Subcutaneous abdominal adipose tissue (tissue), 5 donors: ENCODE results near the gene BFSP2.

Source experiments
- H3K27ac ChIP-seq: one replicate; pipeline ENCODE4 v1.7.0; 2013; ENCODE audit warnings: low read depth, mild to moderate bottlenecking, inconsistent platforms, low read length, moderate library complexity
- H3K27me3 ChIP-seq, 5 donors: one replicate each; pipeline ENCODE4 v1.7.0; 2013; ENCODE audit warnings: low read length in 5 of 5, inconsistent platforms in 1 of 5; ENCODE audit not compliant: control insufficient read depth in 5 of 5, insufficient read depth in 4 of 5
- H3K36me3 ChIP-seq, 5 donors: one replicate each; pipeline ENCODE4 v1.7.0; 2013; ENCODE audit warnings: low read length in 5 of 5; ENCODE audit not compliant: control insufficient read depth in 5 of 5, insufficient read depth in 5 of 5
- H3K4me1 ChIP-seq, 5 donors: one replicate each; pipeline ENCODE4 v1.7.0; 2013; ENCODE audit warnings: low read length in 5 of 5, mild to moderate bottlenecking in 3 of 5, moderate library complexity in 1 of 5; ENCODE audit not compliant: control insufficient read depth in 5 of 5, insufficient read depth in 5 of 5
- H3K4me3 ChIP-seq, 5 donors: one replicate each; pipeline ENCODE4 v1.7.0; 2013; ENCODE audit warnings: low read length in 5 of 5, low read depth in 1 of 5
- H3K9ac ChIP-seq, 5 donors: one replicate each; pipeline ENCODE4 v1.7.0; 2013; ENCODE audit warnings: low read length in 5 of 5, mild to moderate bottlenecking in 4 of 5, moderate library complexity in 3 of 5
- H3K9me3 ChIP-seq, 5 donors: one replicate each; pipeline ENCODE4 v1.7.0; 2013; ENCODE audit warnings: low read length in 5 of 5; ENCODE audit not compliant: control insufficient read depth in 5 of 5
- donor health status: healthy.
- donor health status: healthy.
- donor health status: healthy.
- donor health status: healthy.
- donor health status: healthy.

BFSP2 gene

GRCh38 chr3:133451309-133451708 lies 51.5 kb downstream of the BFSP2 start:
- Histone ChIP-seq H3K9ac (no peak overlapping the region), H3K27ac (no peak overlapping the region), H3K9me3 (no peaks in the 10 kb centered on the region), H3K4me1 (peaks cover 0 to 17% (median 8%) of the 10 kb centered on the region in 5 donors), H3K4me3 (no peak overlapping the region), H3K36me3 (no peaks in the 10 kb centered on the region), H3K27me3 (no peaks in the 10 kb centered on the region)

- Histone ChIP-seq H3K4me1 (peaks cover 0 to 17% (median 8%) of the 10 kb centered on the region in 5 donors), H3K36me3 (no peaks in the 10 kb centered on the region), H3K9me3 (no peaks in the 10 kb centered on the region), H3K9ac (no peak overlapping the region), H3K27ac (no peak overlapping the region), H3K4me3 (no peak overlapping the region), H3K27me3 (no peaks in the 10 kb centered on the region)
These were observed 52.9 kb downstream of the BFSP2 start for GRCh38 chr3:133452641-133453319.

- Histone ChIP-seq H3K4me1 (peaks cover 0 to 14% (median 8%) of the 10 kb centered on the region in 5 donors), H3K4me3 (no peak overlapping the region), H3K9ac (no peak overlapping the region), H3K36me3 (no peaks in the 10 kb centered on the region), H3K27me3 (no peaks in the 10 kb centered on the region), H3K27ac (no peak overlapping the region), H3K9me3 (no peaks in the 10 kb centered on the region)
These were observed 53.5 kb downstream of the BFSP2 start for GRCh38 chr3:133453383-133453782.

GRCh38 chr3:133455281-133455680 lies 55.4 kb downstream of the BFSP2 start:
- Histone ChIP-seq H3K9ac (no peak overlapping the region), H3K27me3 (no peaks in the 10 kb centered on the region), H3K36me3 (no peaks in the 10 kb centered on the region), H3K4me1 (peaks cover 0 to 20% (median 13%) of the 10 kb centered on the region in 5 donors), H3K27ac (no peak overlapping the region), H3K4me3 (no peak overlapping the region), H3K9me3 (no peaks in the 10 kb centered on the region)

GRCh38 chr3:133455960-133456359 lies 56.1 kb downstream of the BFSP2 start:
- Histone ChIP-seq H3K36me3 (no peaks in the 10 kb centered on the region), H3K27ac (no peak overlapping the region), H3K9me3 (no peaks in the 10 kb centered on the region), H3K9ac (no peak overlapping the region), H3K4me3 (no peak overlapping the region), H3K4me1 (peaks cover 0 to 26% (median 19%) of the 10 kb centered on the region in 5 donors), H3K27me3 (no peaks in the 10 kb centered on the region)

- no peak overlapping the region for H3K9ac ChIP-seq
- no peak overlapping the region for H3K27ac ChIP-seq
- H3K9me3 ChIP-seq, result no peaks in the 10 kb centered on the region
- no peaks in the 10 kb centered on the region for H3K27me3 ChIP-seq
- H3K4me1 ChIP-seq, result peaks cover 0 to 26% (median 19%) of the 10 kb centered on the region in 5 donors
- no peaks in the 10 kb centered on the region for H3K36me3 ChIP-seq
- no peak overlapping the region for H3K4me3 ChIP-seq
These were observed 57.2 kb downstream of the BFSP2 start for GRCh38 chr3:133457025-133457424.

- Histone ChIP-seq H3K4me3 (no peak overlapping the region), H3K27me3 (no peaks in the 10 kb centered on the region), H3K9ac (no peak overlapping the region), H3K4me1 (peaks cover 0 to 24% (median 16%) of the 10 kb centered on the region in 5 donors), H3K9me3 (no peaks in the 10 kb centered on the region), H3K27ac (no peak overlapping the region), H3K36me3 (no peaks in the 10 kb centered on the region)
These were observed 57.7 kb downstream of the BFSP2 start for GRCh38 chr3:133457465-133458067.

- no peak overlapping the region for H3K27ac ChIP-seq
These were observed 59.5 kb downstream of the BFSP2 start for GRCh38 chr3:133459400-133459799.

GRCh38 chr3:133460809-133461208 lies 61.0 kb downstream of the BFSP2 start:
- Histone ChIP-seq H3K9me3 (no peaks in the 10 kb centered on the region), H3K36me3 (no peaks in the 10 kb centered on the region), H3K9ac (no peak overlapping the region), H3K27ac (no peak overlapping the region), H3K4me1 (peaks cover 0 to 18% (median 9%) of the 10 kb centered on the region in 5 donors), H3K27me3 (no peaks in the 10 kb centered on the region), H3K4me3 (no peak overlapping the region)

More at GRCh38 chr3:133459400-133459799, 59.5 kb downstream of the BFSP2 start:
- H3K27me3 ChIP-seq, result no peaks in the 10 kb centered on the region
- no peak overlapping the region for H3K4me3 ChIP-seq
- H3K9me3 ChIP-seq, result no peaks in the 10 kb centered on the region
- H3K4me1 ChIP-seq, result peaks cover 0 to 18% (median 9%) of the 10 kb centered on the region in 5 donors
- no peak overlapping the region for H3K9ac ChIP-seq
- H3K36me3 ChIP-seq, result no peaks in the 10 kb centered on the region

GRCh38 chr3:133461291-133461690 lies 61.4 kb downstream of the BFSP2 start:
- H3K9ac ChIP-seq, result no peak overlapping the region
- no peaks in the 10 kb centered on the region for H3K36me3 ChIP-seq
- no peak overlapping the region for H3K27ac ChIP-seq
- H3K4me3 ChIP-seq, result no peak overlapping the region
- H3K4me1 ChIP-seq, result peaks cover 0 to 18% (median 9%) of the 10 kb centered on the region in 5 donors
- no peaks in the 10 kb centered on the region for H3K27me3 ChIP-seq
- H3K9me3 ChIP-seq, result no peaks in the 10 kb centered on the region
